ENCODE results near the gene SLC26A6. TPM values are rescaled to one million over a fixed set of nuclear protein-coding genes. Genes with fewer than 3 reads are reported as not detected.

SLC26A6 gene
- total RNA-seq, 2 donors from 2014 or later, result 18.4 to 30.0 TPM

DNA sequence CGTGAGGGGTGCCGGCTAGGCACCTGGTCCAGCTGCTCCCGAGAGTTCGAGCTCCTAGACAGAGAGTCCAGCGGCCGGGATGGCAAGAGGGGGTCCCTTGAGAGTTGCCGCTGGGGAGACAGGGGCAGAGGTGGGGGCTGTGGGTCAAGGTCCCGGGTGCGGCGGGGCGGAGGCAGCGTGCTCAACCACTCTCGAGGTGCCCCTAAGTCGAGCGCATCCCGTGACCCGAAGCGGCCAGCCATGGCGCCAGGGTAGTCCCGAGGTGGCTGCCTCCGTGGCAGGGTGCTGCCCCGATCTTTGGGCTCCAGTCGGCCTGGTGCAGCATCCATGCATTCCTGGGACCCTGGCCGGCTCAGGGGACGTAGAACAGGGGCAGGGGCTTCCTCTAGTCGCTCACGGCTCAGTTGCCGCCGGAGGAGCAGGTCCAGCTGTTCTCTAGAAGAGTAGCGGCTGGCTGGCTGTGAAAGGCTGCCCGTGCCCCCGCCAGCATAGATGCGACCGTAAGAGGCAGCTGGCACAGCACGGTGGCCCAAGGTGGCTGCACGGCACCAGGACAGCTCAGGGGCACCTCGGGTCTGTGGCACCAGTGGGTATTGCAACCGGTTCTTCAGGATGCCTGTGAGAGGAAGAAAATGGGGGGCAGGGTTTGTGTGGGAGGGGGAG lies 4.8 kb upstream of the SLC26A6 start:
- Histone ChIP-seq H3K4me3 (no peak overlapping the region), H3K36me3 (no peaks in the 10 kb centered on the region), H3K9me3 (no peaks in the 10 kb centered on the region), H3K27me3 (replicated peaks; ENCODE audit: insufficient read depth) (no peaks in the 10 kb centered on the region), H3K4me1 (replicated peaks) (peaks cover 5% of the 10 kb centered on the region), H3K27ac (no peak overlapping the region)
- intact Hi-C loops (cut with DNase I), result no loop called here
- WGBS, result 88% methylated on average over 29 of the region's 38 CpGs
- TF ChIP-seq POLR2A (IDR thresholded peaks at IDR 0.05), result no peak
- DNase-seq (ENCODE audit: low spot score), result no peak

DNA sequence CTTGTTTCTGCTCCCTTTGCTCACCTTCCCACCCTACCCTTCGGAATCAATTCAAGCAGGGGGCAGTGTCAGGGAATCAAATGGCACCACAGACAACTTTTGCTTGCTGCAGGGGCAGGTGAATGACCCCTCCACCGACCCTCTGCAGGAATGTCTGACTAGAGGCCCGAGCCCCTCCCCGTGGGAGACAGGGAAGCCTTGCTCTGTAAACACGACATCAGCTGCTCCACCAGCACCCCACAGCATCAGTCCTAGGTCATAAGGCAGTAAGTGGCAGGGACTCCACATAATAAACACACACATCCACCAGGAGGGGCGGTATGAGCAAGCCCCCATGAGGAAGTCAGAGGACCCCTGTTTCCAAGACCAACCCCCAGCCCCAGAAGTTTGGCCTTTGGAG lies 2.0 kb upstream of the SLC26A6 start:
- H3K9me3 ChIP-seq, result no peaks in the 10 kb centered on the region
- H3K36me3 ChIP-seq, result peaks cover 0 to under 1% of the 10 kb centered on the region in 2 donors
- no peaks in the 10 kb centered on the region for H3K27me3 ChIP-seq (replicated peaks; ENCODE audit: insufficient read depth)
- H3K27ac ChIP-seq, result no peak overlapping the region
- TF ChIP-seq, protein P1, sequence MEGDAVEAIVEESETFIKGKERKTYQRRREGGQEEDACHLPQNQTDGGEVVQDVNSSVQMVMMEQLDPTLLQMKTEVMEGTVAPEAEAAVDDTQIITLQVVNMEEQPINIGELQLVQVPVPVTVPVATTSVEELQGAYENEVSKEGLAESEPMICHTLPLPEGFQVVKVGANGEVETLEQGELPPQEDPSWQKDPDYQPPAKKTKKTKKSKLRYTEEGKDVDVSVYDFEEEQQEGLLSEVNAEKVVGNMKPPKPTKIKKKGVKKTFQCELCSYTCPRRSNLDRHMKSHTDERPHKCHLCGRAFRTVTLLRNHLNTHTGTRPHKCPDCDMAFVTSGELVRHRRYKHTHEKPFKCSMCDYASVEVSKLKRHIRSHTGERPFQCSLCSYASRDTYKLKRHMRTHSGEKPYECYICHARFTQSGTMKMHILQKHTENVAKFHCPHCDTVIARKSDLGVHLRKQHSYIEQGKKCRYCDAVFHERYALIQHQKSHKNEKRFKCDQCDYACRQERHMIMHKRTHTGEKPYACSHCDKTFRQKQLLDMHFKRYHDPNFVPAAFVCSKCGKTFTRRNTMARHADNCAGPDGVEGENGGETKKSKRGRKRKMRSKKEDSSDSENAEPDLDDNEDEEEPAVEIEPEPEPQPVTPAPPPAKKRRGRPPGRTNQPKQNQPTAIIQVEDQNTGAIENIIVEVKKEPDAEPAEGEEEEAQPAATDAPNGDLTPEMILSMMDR (IDR thresholded peaks at IDR 0.05), result no peak
- TF ChIP-seq POLR2AphosphoS5 (IDR thresholded peaks at IDR 0.05), result no peak
- no peak for TF ChIP-seq POLR2A (IDR thresholded peaks at IDR 0.05)
- DNase-seq (ENCODE audit: low spot score), result no peak
- no peak overlapping the region for H3K4me3 ChIP-seq
- WGBS, result 72% methylated on average over 6 of the region's 6 CpGs
- intact Hi-C loops (cut with DNase I), result no loop called here
- H3K4me1 ChIP-seq (replicated peaks), result peaks cover 12% of the 10 kb centered on the region

GRCh38 chr3:48636149-48636655 lies 941 bp upstream of the SLC26A6 start:
- intact Hi-C loops (cut with DNase I), result no loop called here
- no peak for DNase-seq (ENCODE audit: low spot score)
- Histone ChIP-seq H3K27ac (peak overlapping the region; percentile 73 to 77), H3K36me3 (peaks cover 0 to 5% of the 10 kb centered on the region in 2 donors), H3K9me3 (no peaks in the 10 kb centered on the region), H3K4me3 (peak overlapping the region; percentile 89 to 90), H3K27me3 (replicated peaks; ENCODE audit: insufficient read depth) (no peaks in the 10 kb centered on the region), H3K4me1 (replicated peaks) (peaks cover 12% of the 10 kb centered on the region)
- TF ChIP-seq, protein P1 (IDR thresholded peaks at IDR 0.05), result no peak
- TF ChIP-seq POLR2AphosphoS5 (IDR thresholded peaks at IDR 0.05), result no peak
- TF ChIP-seq POLR2A (IDR thresholded peaks at IDR 0.05), result no peak
- WGBS, result 59% methylated on average over 10 of the region's 10 CpGs

- DNase-seq (ENCODE audit: low spot score), result peak; percentile 24
- H3K9me3 ChIP-seq, result no peaks in the 10 kb centered on the region
- WGBS, result 7% methylated on average over 15 of the region's 30 CpGs
- peaks cover 12% of the 10 kb centered on the region for H3K4me1 ChIP-seq (replicated peaks)
- no peak for TF ChIP-seq POLR2A (IDR thresholded peaks at IDR 0.05)
- TF ChIP-seq, protein P1 (IDR thresholded peaks at IDR 0.05), result no peak
- TF ChIP-seq POLR2AphosphoS5 (IDR thresholded peaks at IDR 0.05), result no peak
- intact Hi-C loops (cut with DNase I), result no loop called here
- peak overlapping the region; percentile 89 to 90 for H3K4me3 ChIP-seq
- peak overlapping the region; percentile 73 to 76 for H3K27ac ChIP-seq
- no peaks in the 10 kb centered on the region for H3K27me3 ChIP-seq (replicated peaks; ENCODE audit: insufficient read depth)
- peaks cover 0 to 5% of the 10 kb centered on the region in 2 donors for H3K36me3 ChIP-seq
Measured at GRCh38 chr3:48634661-48635221, 520 bp downstream of the SLC26A6 start.

- no peak for DNase-seq (ENCODE audit: low spot score)
- no peak overlapping the region for H3K27ac ChIP-seq
- H3K9me3 ChIP-seq, result no peaks in the 10 kb centered on the region
- no peak overlapping the region for H3K4me3 ChIP-seq
- H3K36me3 ChIP-seq, result peaks cover 0 to 5% of the 10 kb centered on the region in 2 donors
- no peaks in the 10 kb centered on the region for H3K27me3 ChIP-seq (replicated peaks; ENCODE audit: insufficient read depth)
- 85% methylated on average over 2 of the region's 2 CpGs for WGBS
- no peak for TF ChIP-seq POLR2A (IDR thresholded peaks at IDR 0.05)
- intact Hi-C loops (cut with DNase I), result no loop called here
- H3K4me1 ChIP-seq (replicated peaks), result peaks cover 12% of the 10 kb centered on the region
Measured at GRCh38 chr3:48633743-48634142, 1.5 kb downstream of the SLC26A6 start.
